Astrocyte of the cerebellum (primary cell): ENCODE data around the gene HSPD1.

ENCODE experiments used
- DNase-seq: peaks from one replicate; pipeline ENCODE4 v3.0.0-alpha.2; 2011; ENCODE audit warnings: low read depth
- H3K4me3 ChIP-seq: 2 replicates; pipeline ENCODE4 v1.5.1; 2011; ENCODE audit warnings: mild to moderate bottlenecking, low read depth, low read length, moderate library complexity
- CTCF ChIP-seq: IDR thresholded peaks from 2 replicates; pipeline ENCODE4 v1.5.1; 2012; ENCODE audit warnings: low read length, low read depth, moderate library complexity, mild to moderate bottlenecking; ENCODE audit errors: missing control alignments
- in situ Hi-C: cut with HindIII; loops from 2 replicates; pipeline ENCODE4 v1.10.0; 2017; ENCODE audit warnings: low sequenced_read_pairs

HSPD1 gene

GRCh38 chr2:197450465-197450864 is 49.2 kb downstream of the HSPD1 start:
- H3K4me3 ChIP-seq = no peak overlapping the region
- no peak for TF ChIP-seq CTCF
- in situ Hi-C loops = no loop called here
- no peak for DNase-seq

- no peak for TF ChIP-seq CTCF
- no peak overlapping the region for H3K4me3 ChIP-seq
- in situ Hi-C loops = no loop called here
- DNase-seq = no peak
Observed at GRCh38 chr2:197446844-197447243, 52.8 kb downstream of the HSPD1 start.

DNA sequence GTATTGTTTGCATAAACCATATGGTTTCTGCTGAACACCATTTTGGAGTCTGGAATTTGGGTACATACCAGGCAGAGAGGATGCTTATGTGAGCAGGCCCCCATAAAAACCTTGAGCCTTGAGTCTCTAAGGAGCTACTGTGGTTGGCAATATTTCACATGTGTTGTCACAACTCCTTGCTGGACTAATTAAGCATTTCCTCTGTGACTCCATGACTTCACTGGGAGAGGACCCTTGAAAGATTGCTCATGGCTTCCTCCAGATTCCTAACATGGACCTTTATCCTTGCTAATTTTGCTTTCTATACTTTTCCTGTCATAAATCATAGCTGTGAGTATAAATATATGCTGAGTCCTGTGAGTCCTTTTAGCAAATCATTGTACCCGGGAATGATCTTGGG is 53.9 kb downstream of the HSPD1 start:
- DNase-seq = no peak
- no peak for TF ChIP-seq CTCF
- H3K4me3 ChIP-seq = no peak overlapping the region
- in situ Hi-C loops = no loop called here

- in situ Hi-C loops = no loop called here
- H3K4me3 ChIP-seq = no peak overlapping the region
- TF ChIP-seq CTCF = no peak
- DNase-seq = no peak
Observed at GRCh38 chr2:197442857-197443256, 56.8 kb downstream of the HSPD1 start.

DNA sequence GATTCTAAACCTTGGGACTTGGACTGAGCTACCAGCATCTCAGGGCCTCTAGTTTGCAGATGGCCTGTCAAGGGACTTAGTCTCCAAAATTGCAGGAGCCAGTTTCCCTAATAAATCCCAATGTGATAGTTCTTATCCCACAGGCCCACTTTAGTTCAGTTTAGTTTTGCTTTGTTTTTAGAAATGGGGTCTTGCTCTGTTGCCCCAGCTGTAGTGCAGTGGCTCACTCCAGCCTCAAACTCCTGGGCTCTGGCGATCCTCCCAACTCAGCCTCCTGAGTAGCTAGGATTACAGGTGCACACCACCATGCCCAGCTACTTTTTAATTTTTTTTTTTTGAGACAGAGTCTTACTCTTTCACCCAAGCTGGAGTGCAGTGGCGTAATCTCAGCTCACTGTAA is 62.3 kb downstream of the HSPD1 start:
- in situ Hi-C loops = no loop called here
- H3K4me3 ChIP-seq = no peak overlapping the region
- no peak for TF ChIP-seq CTCF
- DNase-seq = no peak
